Measurements from ENCODE around the gene LMF1. TPM values are rescaled to one million over a fixed set of nuclear protein-coding genes. Genes with fewer than 3 reads are reported as not detected.

The LMF1 gene
- total and polyA plus RNA-seq, 9 of the 15 experiments (the other 6 are each of a cell fraction or from before 2014, with no cell fraction given), result 0.11 to 1.6 (median 0.55) TPM; not detected in 1

- TF ChIP-seq MGA (IDR thresholded peaks at IDR 0.05) (no peak), ZNF707 (CRISPR knock-in tag; conservative IDR thresholded peaks at IDR 0.05) (no peak), SFPQ (IDR thresholded peaks at IDR 0.05; ENCODE audit: low read depth, low read length) (no peak), RBM14 (IDR thresholded peaks at IDR 0.05; ENCODE audit: borderline replicate concordance, insufficient read depth, low read depth, low read length) (no peak), CBFA2T3 (IDR thresholded peaks at IDR 0.05) (peak; percentile 36; the same call in 1 of the 2 replicates), CHD1 (IDR thresholded peaks at IDR 0.05; ENCODE audit: low read length) (no peak)
These were observed 31.8 kb upstream of the LMF1 start (continued) for GRCh38 chr16:1002399-1003166.

Data from K562 (cell line).